ENCODE measurements around the gene CLSTN2. TPM values are rescaled to one million over a fixed set of nuclear protein-coding genes. Genes with fewer than 3 reads are reported as not detected.

CLSTN2 gene
- total RNA-seq, 1 donor from 2014 or later, result 143 TPM

DNA sequence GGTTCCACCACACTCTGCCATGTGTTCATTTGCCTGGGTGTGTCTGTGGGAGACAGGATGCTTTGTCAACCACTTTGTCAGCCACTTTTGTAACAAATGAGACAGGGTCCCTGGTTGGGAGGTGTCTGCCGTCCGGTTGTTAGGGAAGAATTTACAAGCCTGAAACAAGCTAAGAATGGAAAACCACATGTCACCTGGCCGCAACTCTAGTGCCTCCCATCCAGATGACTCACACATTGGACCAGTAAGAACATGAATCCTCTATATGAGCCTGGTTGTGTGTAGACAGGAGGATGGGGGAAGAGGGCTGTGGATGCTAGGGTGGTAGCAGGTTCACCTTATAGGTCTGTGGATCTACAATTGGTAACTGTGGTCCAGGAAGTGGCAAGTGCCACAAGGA, 335.3 kb downstream of the CLSTN2 start:
- Mint-ChIP-seq H3K36me3 (ENCODE audit: unreplicated experiment) (no peaks in the 10 kb centered on the region), H3K9me3 (ENCODE audit: unreplicated experiment) (no peaks in the 10 kb centered on the region), H3K27ac (ENCODE audit: unreplicated experiment) (no peak overlapping the region), H3K4me3 (ENCODE audit: unreplicated experiment) (no peak overlapping the region), H3K4me1 (ENCODE audit: unreplicated experiment) (peaks cover 2% of the 10 kb centered on the region), H3K27me3 (ENCODE audit: unreplicated experiment) (no peaks in the 10 kb centered on the region)
- TF ChIP-seq, protein P1, sequence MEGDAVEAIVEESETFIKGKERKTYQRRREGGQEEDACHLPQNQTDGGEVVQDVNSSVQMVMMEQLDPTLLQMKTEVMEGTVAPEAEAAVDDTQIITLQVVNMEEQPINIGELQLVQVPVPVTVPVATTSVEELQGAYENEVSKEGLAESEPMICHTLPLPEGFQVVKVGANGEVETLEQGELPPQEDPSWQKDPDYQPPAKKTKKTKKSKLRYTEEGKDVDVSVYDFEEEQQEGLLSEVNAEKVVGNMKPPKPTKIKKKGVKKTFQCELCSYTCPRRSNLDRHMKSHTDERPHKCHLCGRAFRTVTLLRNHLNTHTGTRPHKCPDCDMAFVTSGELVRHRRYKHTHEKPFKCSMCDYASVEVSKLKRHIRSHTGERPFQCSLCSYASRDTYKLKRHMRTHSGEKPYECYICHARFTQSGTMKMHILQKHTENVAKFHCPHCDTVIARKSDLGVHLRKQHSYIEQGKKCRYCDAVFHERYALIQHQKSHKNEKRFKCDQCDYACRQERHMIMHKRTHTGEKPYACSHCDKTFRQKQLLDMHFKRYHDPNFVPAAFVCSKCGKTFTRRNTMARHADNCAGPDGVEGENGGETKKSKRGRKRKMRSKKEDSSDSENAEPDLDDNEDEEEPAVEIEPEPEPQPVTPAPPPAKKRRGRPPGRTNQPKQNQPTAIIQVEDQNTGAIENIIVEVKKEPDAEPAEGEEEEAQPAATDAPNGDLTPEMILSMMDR (IDR thresholded peaks at IDR 0.05), result no peak
- DNase-seq (ENCODE audit: extremely low spot score, unreplicated experiment), result peak; percentile 49

DNA sequence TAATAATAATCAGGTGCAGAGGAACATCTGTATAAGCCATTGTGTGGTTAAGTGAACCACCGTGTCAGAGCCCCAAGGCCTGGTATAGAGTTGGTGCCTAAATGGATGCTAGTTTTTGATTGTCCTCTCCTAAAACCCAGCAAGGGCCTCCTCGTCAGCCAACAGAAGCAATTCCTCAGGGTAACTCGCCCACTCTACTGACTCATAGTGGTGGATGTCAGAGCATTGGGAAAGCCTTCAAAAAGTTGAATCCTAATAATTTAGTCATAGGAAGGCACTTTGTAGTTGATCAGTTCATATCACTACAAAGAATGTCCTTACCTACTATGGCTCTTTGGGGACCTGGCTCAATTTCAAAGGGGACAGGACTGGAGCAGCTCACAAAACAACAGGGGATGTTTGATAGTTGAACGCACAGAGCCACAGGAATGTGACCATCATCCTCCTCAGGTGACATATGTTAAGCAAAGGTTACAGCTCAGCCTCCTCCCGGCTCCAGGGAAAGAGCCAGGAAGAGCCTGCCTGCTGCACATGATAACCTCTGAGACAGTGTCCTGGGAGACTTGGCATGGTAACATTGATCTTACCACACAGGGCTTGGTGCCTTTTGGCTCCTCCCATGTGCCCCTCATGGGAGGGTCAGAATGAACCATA, 338.7 kb downstream of the CLSTN2 start:
- no peaks in the 10 kb centered on the region for H3K36me3 Mint-ChIP-seq (ENCODE audit: unreplicated experiment)
- no peaks in the 10 kb centered on the region for H3K9me3 Mint-ChIP-seq (ENCODE audit: unreplicated experiment)
- no peaks in the 10 kb centered on the region for H3K4me1 Mint-ChIP-seq (ENCODE audit: unreplicated experiment)
- H3K4me3 Mint-ChIP-seq (ENCODE audit: unreplicated experiment), result no peak overlapping the region
- peak; percentile 62 for DNase-seq (ENCODE audit: extremely low spot score, unreplicated experiment)
- no peaks in the 10 kb centered on the region for H3K27me3 Mint-ChIP-seq (ENCODE audit: unreplicated experiment)
- TF ChIP-seq, protein P1 (IDR thresholded peaks at IDR 0.05), result no peak
- H3K27ac Mint-ChIP-seq (ENCODE audit: unreplicated experiment), result no peak overlapping the region

DNA sequence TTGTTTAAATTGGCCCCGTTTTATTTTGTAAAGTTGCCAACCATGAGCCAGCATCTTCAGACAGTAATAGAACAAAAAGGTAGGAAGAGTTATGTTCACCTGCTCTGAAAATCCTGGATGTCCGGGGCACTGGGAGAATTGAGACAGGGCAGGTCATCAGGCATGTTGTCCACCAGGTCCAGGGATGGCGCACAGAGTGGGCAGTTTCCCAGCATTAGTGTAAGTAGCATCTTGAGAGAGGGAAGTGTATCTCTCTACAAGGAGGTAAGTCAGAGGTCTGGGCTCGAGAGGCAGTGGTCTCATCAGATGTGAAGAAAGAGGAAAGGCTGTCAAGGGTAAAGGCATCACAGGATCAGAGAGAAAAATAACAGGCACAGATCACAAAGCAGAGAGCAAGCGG, 339.4 kb downstream of the CLSTN2 start:
- no peak overlapping the region for H3K27ac Mint-ChIP-seq (ENCODE audit: unreplicated experiment)
- no peaks in the 10 kb centered on the region for H3K36me3 Mint-ChIP-seq (ENCODE audit: unreplicated experiment)
- peak; percentile 60 for DNase-seq (ENCODE audit: extremely low spot score, unreplicated experiment)
- H3K4me3 Mint-ChIP-seq (ENCODE audit: unreplicated experiment), result no peak overlapping the region
- TF ChIP-seq, protein P1 (IDR thresholded peaks at IDR 0.05), result no peak
- H3K9me3 Mint-ChIP-seq (ENCODE audit: unreplicated experiment), result no peaks in the 10 kb centered on the region
- H3K27me3 Mint-ChIP-seq (ENCODE audit: unreplicated experiment), result no peaks in the 10 kb centered on the region
- H3K4me1 Mint-ChIP-seq (ENCODE audit: unreplicated experiment), result no peaks in the 10 kb centered on the region

DNA sequence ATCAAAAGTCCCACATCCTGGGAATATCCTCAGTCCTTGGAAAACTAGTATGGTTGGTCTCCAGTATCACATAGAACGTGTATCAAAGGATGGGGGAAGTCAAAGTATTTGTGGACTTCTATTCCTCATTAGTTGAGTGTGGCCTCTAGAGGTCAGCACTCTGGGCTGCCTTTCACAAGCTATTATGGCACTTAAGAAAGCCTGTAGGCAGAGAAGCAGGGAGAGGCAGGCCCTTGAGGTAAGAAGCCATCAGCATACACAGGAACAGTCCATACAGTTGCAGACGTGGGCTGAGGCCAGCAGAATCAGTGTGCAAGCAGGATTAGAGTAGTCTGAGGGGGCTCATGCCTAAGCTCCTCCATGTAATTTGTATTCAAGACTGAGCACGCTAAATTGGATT, 341.7 kb downstream of the CLSTN2 start:
- Mint-ChIP-seq H3K4me3 (ENCODE audit: unreplicated experiment) (no peak overlapping the region), H3K9me3 (ENCODE audit: unreplicated experiment) (no peaks in the 10 kb centered on the region), H3K27ac (ENCODE audit: unreplicated experiment) (no peak overlapping the region), H3K36me3 (ENCODE audit: unreplicated experiment) (no peaks in the 10 kb centered on the region), H3K4me1 (ENCODE audit: unreplicated experiment) (no peaks in the 10 kb centered on the region), H3K27me3 (ENCODE audit: unreplicated experiment) (no peaks in the 10 kb centered on the region)
- TF ChIP-seq, protein P1 (IDR thresholded peaks at IDR 0.05), result peak; percentile 39
- no peak for DNase-seq (ENCODE audit: extremely low spot score, unreplicated experiment)

DNA sequence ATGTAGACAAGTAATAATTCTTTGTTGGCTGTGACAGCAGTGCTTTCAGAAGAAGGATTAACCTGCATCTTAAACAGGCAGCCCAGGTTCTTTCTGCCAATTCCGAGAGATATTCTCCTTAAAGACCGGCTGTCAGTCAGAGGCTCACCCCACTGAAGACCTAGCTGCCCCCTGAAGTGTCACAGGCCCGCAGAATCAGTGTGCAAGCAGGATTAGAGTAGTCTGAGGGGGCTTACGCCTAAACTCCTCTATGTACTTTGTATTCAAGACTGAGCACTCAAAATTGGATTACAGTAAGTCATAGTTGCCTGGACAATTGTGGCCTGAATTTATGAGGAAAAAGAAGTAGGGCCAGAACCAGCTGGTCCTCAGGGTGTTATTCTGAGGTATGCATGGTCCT, 342.9 kb downstream of the CLSTN2 start:
- Mint-ChIP-seq H3K27me3 (ENCODE audit: unreplicated experiment) (no peaks in the 10 kb centered on the region), H3K36me3 (ENCODE audit: unreplicated experiment) (no peaks in the 10 kb centered on the region), H3K9me3 (ENCODE audit: unreplicated experiment) (no peaks in the 10 kb centered on the region), H3K4me3 (ENCODE audit: unreplicated experiment) (no peak overlapping the region), H3K27ac (ENCODE audit: unreplicated experiment) (no peak overlapping the region), H3K4me1 (ENCODE audit: unreplicated experiment) (no peaks in the 10 kb centered on the region)
- TF ChIP-seq, protein P1 (IDR thresholded peaks at IDR 0.05), result no peak
- no peak for DNase-seq (ENCODE audit: extremely low spot score, unreplicated experiment)

Measured in osteocyte (in vitro differentiated cells).